ENCODE measurements around the gene FUT7.

FUT7 gene

DNA sequence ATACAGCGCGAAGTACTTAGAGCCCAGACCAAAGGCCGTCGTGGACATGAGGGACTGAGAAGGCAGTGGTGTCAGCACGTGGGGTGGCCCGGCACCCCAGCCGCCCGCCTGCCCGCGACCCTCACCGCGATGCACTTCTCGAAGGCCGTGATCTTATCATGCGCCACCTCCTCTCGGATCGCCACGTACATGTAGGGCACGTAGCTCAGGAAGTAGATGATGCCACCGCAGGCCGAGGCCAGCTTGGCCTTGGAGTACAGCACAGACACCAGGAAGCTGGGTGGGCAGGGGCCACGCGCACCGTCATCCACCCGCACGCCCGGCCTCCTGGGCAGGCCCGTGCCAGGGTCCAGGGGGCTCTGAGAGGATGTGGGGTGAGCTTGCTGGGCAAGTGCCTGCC, 14.8 kb downstream of the FUT7 start:
- Histone ChIP-seq H3K36me3 (peaks cover 33% of the 10 kb centered on the region), H3K9me3 (no peaks in the 10 kb centered on the region), H3K4me1 (no peaks in the 10 kb centered on the region; the same call in 1 of the 2 replicates), H3K27me3 (no peaks in the 10 kb centered on the region), H3K4me3 (ENCODE audit: low read depth, low read length) (no peak overlapping the region)
- no peak for DNase-seq
- no peak for TF ChIP-seq CTCF (IDR thresholded peaks at IDR 0.05; ENCODE audit: low read depth, low read length)

GRCh38 chr9:137016436-137016835, 15.5 kb downstream of the FUT7 start:
- H3K4me3 ChIP-seq (ENCODE audit: low read depth, low read length), result no peak overlapping the region
- TF ChIP-seq CTCF (IDR thresholded peaks at IDR 0.05; ENCODE audit: low read depth, low read length), result no peak
- no peaks in the 10 kb centered on the region for H3K9me3 ChIP-seq
- H3K27me3 ChIP-seq, result no peaks in the 10 kb centered on the region
- peaks cover 33% of the 10 kb centered on the region for H3K36me3 ChIP-seq
- no peak for DNase-seq
- no peaks in the 10 kb centered on the region for H3K4me1 ChIP-seq

- Histone ChIP-seq H3K36me3 (peaks cover 33% of the 10 kb centered on the region), H3K9me3 (no peaks in the 10 kb centered on the region), H3K4me1 (no peaks in the 10 kb centered on the region), H3K4me3 (ENCODE audit: low read depth, low read length) (no peak overlapping the region), H3K27me3 (no peaks in the 10 kb centered on the region)
- DNase-seq, result no peak
- no peak for TF ChIP-seq CTCF (IDR thresholded peaks at IDR 0.05; ENCODE audit: low read depth, low read length)
Measured at GRCh38 chr9:137015976-137016375, 15.9 kb downstream of the FUT7 start.

GRCh38 chr9:137015540-137015930, 16.4 kb downstream of the FUT7 start:
- H3K36me3 ChIP-seq, result peaks cover 33% of the 10 kb centered on the region
- no peaks in the 10 kb centered on the region for H3K4me1 ChIP-seq

GRCh38 chr9:137014776-137015539, 16.9 kb downstream of the FUT7 start:
- Histone ChIP-seq H3K9me3 (no peaks in the 10 kb centered on the region), H3K4me1 (no peaks in the 10 kb centered on the region), H3K36me3 (peaks cover 33% of the 10 kb centered on the region), H3K4me3 (ENCODE audit: low read depth, low read length) (no peak overlapping the region), H3K27me3 (no peaks in the 10 kb centered on the region)
- TF ChIP-seq CTCF (IDR thresholded peaks at IDR 0.05; ENCODE audit: low read depth, low read length), result no peak
- no peak for DNase-seq

More at GRCh38 chr9:137015540-137015930, 16.4 kb downstream of the FUT7 start:
- no peak for DNase-seq
- Histone ChIP-seq H3K9me3 (no peaks in the 10 kb centered on the region), H3K4me3 (ENCODE audit: low read depth, low read length) (no peak overlapping the region), H3K27me3 (no peaks in the 10 kb centered on the region)
- TF ChIP-seq CTCF (IDR thresholded peaks at IDR 0.05; ENCODE audit: low read depth, low read length), result no peak

DNA sequence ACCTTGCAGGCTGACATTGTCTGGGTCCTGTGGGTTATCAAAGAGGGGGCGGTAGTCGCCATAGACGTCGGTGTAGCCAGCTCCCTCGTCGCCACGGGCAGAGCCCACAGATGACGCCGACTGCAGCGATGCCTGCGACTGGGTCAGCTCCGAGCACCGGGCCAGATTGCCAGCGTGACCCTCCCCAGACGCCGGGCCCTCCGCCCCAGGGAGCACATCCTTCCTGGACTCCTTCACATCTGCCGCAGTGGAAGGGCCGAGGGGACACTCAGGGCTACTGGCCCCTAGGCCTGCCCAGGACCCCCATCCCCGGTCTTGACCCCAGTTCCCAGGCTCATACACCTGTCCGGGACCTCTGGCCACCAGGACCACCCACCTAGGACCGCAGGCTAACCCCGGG, 17.7 kb downstream of the FUT7 start:
- no peaks in the 10 kb centered on the region for H3K27me3 ChIP-seq
- no peak for DNase-seq
- no peak for TF ChIP-seq CTCF (IDR thresholded peaks at IDR 0.05; ENCODE audit: low read depth, low read length)
- no peaks in the 10 kb centered on the region for H3K4me1 ChIP-seq
- peaks cover 33% of the 10 kb centered on the region for H3K36me3 ChIP-seq
- H3K4me3 ChIP-seq (ENCODE audit: low read depth, low read length), result no peak overlapping the region
- H3K9me3 ChIP-seq, result no peaks in the 10 kb centered on the region
